Karpas-422 (cell line): ENCODE measurements around the gene SLC17A4. TPM values are rescaled to one million over a fixed set of nuclear protein-coding genes. Genes with fewer than 3 reads are reported as not detected.

Source experiments
- DNase-seq: peaks from one replicate; pipeline ENCODE4 v3.0.0-alpha.2; 2015
- H2AFZ ChIP-seq: fragments of 200-600 bp; sonication (generic); 2 replicates; pipeline ENCODE4 v1.6.1; 2014; ENCODE audit warnings: antibody characterized with exemption, low read length, mixed read lengths
- H3K27ac ChIP-seq: fragments of 200-600 bp; sonication (generic); 2 replicates; pipeline ENCODE4 v1.5.1; 2014; ENCODE audit warnings: mild to moderate bottlenecking, low read length, moderate library complexity
- H3K27me3 ChIP-seq: fragments of 200-600 bp; sonication (generic); 2 replicates; pipeline ENCODE4 v1.6.1; 2014; ENCODE audit warnings: low read length, mixed read lengths
- H3K36me3 ChIP-seq: fragments of 200-600 bp; sonication (generic); 2 replicates; pipeline ENCODE4 v1.6.1; 2014; ENCODE audit warnings: low read length, mixed read lengths; ENCODE audit not compliant: insufficient read depth
- H3K4me1 ChIP-seq: fragments of 200-600 bp; sonication (generic); 2 replicates; pipeline ENCODE4 v1.6.1; 2014; ENCODE audit warnings: mild to moderate bottlenecking, low read length, mixed read lengths
- H3K4me2 ChIP-seq: fragments of 200-600 bp; sonication (generic); 2 replicates; pipeline ENCODE4 v1.6.1; 2014; ENCODE audit warnings: low read length, low read depth, mild to moderate bottlenecking; ENCODE audit not compliant: poor library complexity, severe bottlenecking
- H3K4me3 ChIP-seq: fragments of 200-600 bp; sonication (generic); 2 replicates; pipeline ENCODE4 v1.5.1; 2014; ENCODE audit warnings: mild to moderate bottlenecking, antibody characterized with exemption, low read length, mixed read lengths
- H3K79me2 ChIP-seq: fragments of 200-600 bp; sonication (generic); 2 replicates; pipeline ENCODE4 v1.6.1; 2014; ENCODE audit warnings: mild to moderate bottlenecking, low read length, mixed read lengths
- H3K9ac ChIP-seq: fragments of 200-600 bp; sonication (generic); 2 replicates; pipeline ENCODE4 v1.6.0; 2014; ENCODE audit warnings: low read length
- H3K9me2 ChIP-seq: fragments of 200-600 bp; sonication (generic), shearing (Covaris generic); replicated peaks from 2 replicates; pipeline ENCODE4 v1.6.0; 2014; ENCODE audit warnings: mild to moderate bottlenecking, low read length, moderate library complexity; ENCODE audit not compliant: insufficient read depth
- H3K9me3 ChIP-seq: fragments of 300-700, 200-600 bp; sonication (generic); 2 replicates; pipeline ENCODE4 v1.6.1; 2014; ENCODE audit warnings: low read length, mixed read lengths
- H4K20me1 ChIP-seq: fragments of 200-600 bp; sonication (generic); 2 replicates; pipeline ENCODE4 v1.6.1; 2014; ENCODE audit warnings: mild to moderate bottlenecking, antibody characterized with exemption, low read length, low read depth; ENCODE audit not compliant: insufficient read depth
- total RNA-seq: library from RNA; depleted of rRNA; stranded (reverse); fragments of >200 nt; shearing (Covaris generic); gene quantifications from 2 replicates; pipeline ENCODE4 v1.2.3, GENCODE V29; 2014; ENCODE audit warnings: low replicate concordance

The SLC17A4 gene
- total RNA-seq, 1 experiment from 2014 or later, result not detected

DNA sequence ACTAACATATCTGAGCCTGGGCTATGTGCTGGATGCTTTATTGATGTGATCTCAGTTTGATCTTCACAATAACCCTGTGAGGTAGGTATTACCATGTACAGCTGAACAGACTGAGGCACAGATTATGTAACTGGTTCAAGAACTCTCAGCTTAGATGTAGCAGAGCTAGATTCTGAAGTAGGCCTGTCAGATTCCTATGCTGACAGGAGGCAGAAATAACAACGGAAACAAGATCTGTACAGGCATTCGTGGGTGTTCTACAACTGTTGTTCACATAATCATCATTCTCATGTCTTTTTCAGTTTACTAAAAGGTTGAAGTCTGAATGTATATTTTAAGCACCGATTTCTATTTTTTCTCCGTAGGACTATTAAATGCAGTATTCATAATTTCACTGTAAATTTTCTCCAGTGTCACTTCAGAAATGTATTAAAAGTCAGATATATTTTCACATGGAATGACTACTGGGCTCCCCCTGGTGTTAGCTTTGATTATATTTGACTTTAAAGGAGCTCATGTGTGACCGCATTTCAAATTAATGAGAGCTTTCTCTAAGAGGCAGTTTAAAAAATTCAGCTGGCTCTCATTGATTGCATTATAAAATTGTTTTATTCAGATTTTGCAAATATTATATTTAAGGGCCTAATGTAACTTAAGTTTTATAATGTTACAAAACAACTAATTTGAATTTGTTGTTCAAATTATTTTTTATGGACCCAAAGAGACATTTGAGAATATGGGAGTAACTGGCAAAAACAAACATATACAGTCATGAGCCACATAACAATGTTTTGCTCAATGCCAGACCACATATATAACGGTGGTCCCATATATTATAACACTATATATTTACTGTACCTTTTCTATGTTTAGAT is 36.4 kb upstream of the SLC17A4 start:
- no peaks in the 10 kb centered on the region for H3K4me1 ChIP-seq
- no peak overlapping the region for H2AFZ ChIP-seq
- no peaks in the 10 kb centered on the region for H4K20me1 ChIP-seq
- H3K27ac ChIP-seq, result no peak overlapping the region
- H3K9me3 ChIP-seq, result no peaks in the 10 kb centered on the region
- H3K9me2 ChIP-seq, result no peaks in the 10 kb centered on the region
- no peak overlapping the region for H3K4me2 ChIP-seq
- H3K27me3 ChIP-seq, result no peaks in the 10 kb centered on the region
- H3K9ac ChIP-seq, result no peak overlapping the region
- no peak overlapping the region for H3K4me3 ChIP-seq
- peak; percentile 74 for DNase-seq
- no peaks in the 10 kb centered on the region for H3K79me2 ChIP-seq
- H3K36me3 ChIP-seq, result no peaks in the 10 kb centered on the region

DNA sequence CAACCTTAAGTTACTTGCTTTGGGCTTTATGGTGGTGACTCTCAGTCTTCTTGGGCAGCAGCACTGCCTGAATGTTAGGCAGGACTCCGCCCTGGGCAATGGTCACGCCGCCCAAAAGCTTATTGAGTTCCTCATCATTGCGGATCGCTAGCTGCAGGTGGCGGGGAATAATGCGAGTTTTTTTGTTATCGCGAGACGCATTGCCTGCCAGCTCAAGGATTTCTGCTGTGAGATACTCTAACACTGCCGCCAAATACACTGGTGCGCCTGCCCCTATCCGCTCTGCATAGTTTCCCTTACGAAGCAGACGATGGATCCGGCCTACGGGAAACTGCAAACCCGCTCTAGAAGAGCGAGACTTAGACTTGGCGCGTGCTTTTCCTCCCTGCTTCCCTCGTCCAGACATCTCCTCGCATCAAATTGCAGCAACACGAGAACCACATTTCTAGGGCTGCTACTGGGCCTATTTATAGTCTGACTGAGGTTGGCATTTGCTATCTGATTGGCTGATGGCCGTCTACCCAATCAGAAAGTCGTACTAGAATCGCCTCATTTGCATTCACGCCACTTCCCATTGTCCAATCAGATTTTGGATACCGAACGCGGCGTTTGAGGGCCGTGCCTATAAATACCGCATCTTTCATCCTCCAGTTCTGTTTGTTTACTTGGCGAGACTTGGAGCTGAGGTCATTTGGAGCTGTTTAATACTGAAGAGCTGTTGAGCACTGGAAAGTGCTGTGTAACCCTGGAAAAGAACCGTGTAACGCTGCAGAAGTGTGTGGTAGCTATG is 28.2 kb upstream of the SLC17A4 start:
- H2AFZ ChIP-seq, result no peak overlapping the region
- DNase-seq, result no peak
- no peaks in the 10 kb centered on the region for H3K9me2 ChIP-seq
- no peaks in the 10 kb centered on the region for H3K36me3 ChIP-seq
- no peaks in the 10 kb centered on the region for H3K4me1 ChIP-seq
- H3K4me3 ChIP-seq, result no peak overlapping the region
- H3K9me3 ChIP-seq, result no peaks in the 10 kb centered on the region
- H3K9ac ChIP-seq, result no peak overlapping the region
- H3K27me3 ChIP-seq, result no peaks in the 10 kb centered on the region
- no peak overlapping the region for H3K4me2 ChIP-seq
- H3K79me2 ChIP-seq, result no peaks in the 10 kb centered on the region
- H4K20me1 ChIP-seq, result no peaks in the 10 kb centered on the region
- H3K27ac ChIP-seq, result no peak overlapping the region

DNA sequence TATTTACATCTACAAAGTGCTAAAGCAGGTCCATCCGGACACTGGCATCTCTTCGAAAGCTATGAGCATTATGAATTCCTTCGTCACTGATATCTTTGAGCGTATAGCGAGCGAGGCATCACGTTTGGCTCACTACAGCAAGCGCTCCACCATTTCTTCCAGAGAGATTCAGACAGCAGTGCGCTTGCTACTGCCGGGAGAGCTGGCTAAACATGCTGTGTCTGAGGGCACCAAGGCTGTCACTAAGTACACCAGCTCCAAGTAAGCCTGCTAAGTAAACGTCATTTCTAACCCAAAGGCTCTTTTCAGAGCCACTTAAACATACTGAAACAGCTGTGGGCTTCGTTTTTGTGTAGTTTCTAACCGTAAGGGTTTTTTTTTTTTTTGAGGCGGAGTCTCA is 27.5 kb upstream of the SLC17A4 start:
- H3K4me1 ChIP-seq, result no peaks in the 10 kb centered on the region
- H4K20me1 ChIP-seq, result no peaks in the 10 kb centered on the region
- H2AFZ ChIP-seq, result no peak overlapping the region
- H3K4me2 ChIP-seq, result no peak overlapping the region
- H3K27ac ChIP-seq, result no peak overlapping the region
- no peaks in the 10 kb centered on the region for H3K79me2 ChIP-seq
- no peaks in the 10 kb centered on the region for H3K9me2 ChIP-seq
- H3K27me3 ChIP-seq, result no peaks in the 10 kb centered on the region
- H3K9ac ChIP-seq, result no peak overlapping the region
- DNase-seq, result no peak
- no peak overlapping the region for H3K4me3 ChIP-seq
- no peaks in the 10 kb centered on the region for H3K9me3 ChIP-seq
- no peaks in the 10 kb centered on the region for H3K36me3 ChIP-seq

DNA sequence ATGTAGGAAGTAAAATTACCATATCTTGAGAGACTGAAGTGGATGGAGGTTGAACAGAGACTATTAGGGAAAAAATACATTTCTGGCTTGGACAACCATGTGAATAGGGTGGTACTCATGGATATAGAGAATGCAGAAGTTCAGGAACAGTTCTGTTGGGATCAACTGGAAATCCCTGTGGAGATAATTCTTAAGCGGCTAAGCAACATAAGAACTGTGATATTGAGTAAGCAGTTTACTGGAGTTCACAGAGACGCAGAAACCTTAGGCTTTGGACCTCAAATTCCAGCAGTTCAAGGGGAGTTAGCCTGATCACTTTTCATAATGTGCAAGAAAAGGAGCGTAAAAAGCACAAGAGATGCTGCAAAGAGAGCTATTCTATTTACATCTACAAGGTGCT is 23.6 kb upstream of the SLC17A4 start:
- Histone ChIP-seq H3K9ac (no peak overlapping the region), H3K27ac (no peak overlapping the region), H3K36me3 (no peaks in the 10 kb centered on the region), H3K9me2 (no peaks in the 10 kb centered on the region), H3K4me2 (no peak overlapping the region), H3K9me3 (no peaks in the 10 kb centered on the region), H3K4me1 (no peaks in the 10 kb centered on the region), H4K20me1 (no peaks in the 10 kb centered on the region), H3K79me2 (no peaks in the 10 kb centered on the region), H3K27me3 (no peaks in the 10 kb centered on the region), H2AFZ (no peak overlapping the region), H3K4me3 (no peak overlapping the region)
- DNase-seq, result no peak

DNA sequence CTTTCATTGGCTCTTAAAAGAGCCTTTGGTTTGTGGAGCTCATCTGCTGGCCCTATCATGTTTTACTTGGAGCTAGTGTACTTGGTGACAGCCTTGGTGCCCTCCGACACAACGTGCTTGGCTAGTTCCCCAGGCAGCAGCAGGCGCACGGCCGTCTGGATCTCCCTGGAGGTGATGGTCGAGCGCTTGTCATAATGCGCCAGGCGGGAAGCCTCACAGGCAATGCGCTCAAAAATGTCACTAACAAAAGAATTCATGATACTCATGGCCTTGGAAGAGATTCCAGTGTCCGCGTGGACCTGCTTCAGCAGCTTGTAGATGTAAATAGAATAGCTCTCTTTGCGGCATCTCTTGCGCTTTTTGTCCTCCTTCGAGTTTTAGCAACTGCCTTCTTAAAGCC is 22.8 kb upstream of the SLC17A4 start:
- Histone ChIP-seq H3K9me2 (no peaks in the 10 kb centered on the region), H3K79me2 (no peaks in the 10 kb centered on the region), H3K4me2 (no peak overlapping the region), H2AFZ (no peak overlapping the region), H3K27me3 (peaks cover under 1% of the 10 kb centered on the region; the same call in 1 of the 2 replicates), H3K4me3 (no peak overlapping the region), H3K9me3 (peaks cover 4% of the 10 kb centered on the region; the same call in 1 of the 2 replicates), H3K27ac (no peak overlapping the region), H3K9ac (no peak overlapping the region), H3K4me1 (no peaks in the 10 kb centered on the region), H3K36me3 (no peaks in the 10 kb centered on the region), H4K20me1 (no peaks in the 10 kb centered on the region)
- no peak for DNase-seq

DNA sequence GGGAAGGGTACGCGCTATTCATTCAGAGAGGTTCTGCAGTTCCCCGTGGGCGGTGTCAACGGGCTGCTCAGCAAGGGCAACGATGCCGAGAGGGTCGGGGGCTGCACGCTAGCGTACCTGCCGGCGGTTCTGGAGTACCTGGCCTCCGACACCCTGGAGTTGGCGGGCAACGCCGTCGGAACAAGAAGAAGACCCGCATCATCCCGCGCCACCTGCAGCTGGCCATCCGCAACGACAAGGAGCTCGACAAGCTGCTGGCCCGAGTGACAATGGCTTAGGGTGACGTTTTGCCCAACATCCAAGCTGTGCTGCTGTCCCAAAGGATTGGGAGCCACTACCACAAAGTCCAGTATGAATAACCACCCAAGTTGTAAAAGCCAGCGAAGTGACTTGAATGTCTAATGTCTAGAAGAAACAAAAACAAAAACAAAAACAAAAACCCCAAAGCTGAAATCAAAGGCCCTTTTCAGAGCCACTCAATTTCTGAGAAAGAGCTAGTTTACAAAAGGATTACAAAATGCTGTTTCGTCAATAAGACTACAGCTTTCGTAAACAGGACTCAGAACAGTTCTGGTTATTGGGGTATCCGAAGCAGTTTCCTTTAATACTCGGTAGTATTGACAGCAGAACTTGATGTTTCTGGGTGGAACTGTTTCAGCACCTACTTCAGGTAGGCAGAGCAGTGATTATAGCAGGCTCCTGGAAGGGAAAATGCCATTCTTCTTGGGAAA is 21.9 kb upstream of the SLC17A4 start:
- peaks cover 6% of the 10 kb centered on the region; the same call in 1 of the 2 replicates for H3K27me3 ChIP-seq
- H3K9me2 ChIP-seq, result no peaks in the 10 kb centered on the region
- no peaks in the 10 kb centered on the region for H3K4me1 ChIP-seq
- no peak overlapping the region for H2AFZ ChIP-seq
- H3K36me3 ChIP-seq, result no peaks in the 10 kb centered on the region
- H3K4me3 ChIP-seq, result no peak overlapping the region
- H3K4me2 ChIP-seq, result no peak overlapping the region
- no peak overlapping the region for H3K9ac ChIP-seq
- H4K20me1 ChIP-seq, result no peaks in the 10 kb centered on the region
- H3K27ac ChIP-seq, result no peak overlapping the region
- peaks cover 13% of the 10 kb centered on the region for H3K9me3 ChIP-seq
- DNase-seq, result no peak
- H3K79me2 ChIP-seq, result no peaks in the 10 kb centered on the region

DNA sequence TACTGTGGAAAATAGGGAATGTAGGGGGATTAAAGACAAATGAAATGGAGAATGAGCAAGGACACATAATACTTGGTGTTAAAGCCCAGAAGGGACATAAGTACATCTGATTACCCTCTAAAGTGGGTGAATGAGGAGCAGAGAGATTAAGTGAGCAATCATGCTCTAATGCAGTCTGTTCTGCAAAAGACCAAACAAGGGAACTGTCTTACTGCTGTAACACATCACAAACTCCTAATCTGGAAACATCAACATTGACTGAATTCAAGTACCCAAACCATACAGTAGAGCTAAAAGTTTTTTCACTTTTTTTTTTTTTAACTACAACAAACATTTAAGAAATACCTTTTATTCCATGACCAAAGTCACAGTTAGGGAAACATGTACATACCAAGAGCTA is 19.3 kb upstream of the SLC17A4 start:
- H3K9me3 ChIP-seq, result peaks cover 15% of the 10 kb centered on the region
- H3K27ac ChIP-seq, result no peak overlapping the region
- no peaks in the 10 kb centered on the region for H3K79me2 ChIP-seq
- H4K20me1 ChIP-seq, result no peaks in the 10 kb centered on the region
- no peaks in the 10 kb centered on the region for H3K4me1 ChIP-seq
- H3K9me2 ChIP-seq, result no peaks in the 10 kb centered on the region
- no peak overlapping the region for H3K9ac ChIP-seq
- peaks cover 6% of the 10 kb centered on the region; the same call in 1 of the 2 replicates for H3K27me3 ChIP-seq
- H3K4me3 ChIP-seq, result no peak overlapping the region
- no peak overlapping the region for H2AFZ ChIP-seq
- H3K36me3 ChIP-seq, result no peaks in the 10 kb centered on the region
- no peak for DNase-seq
- H3K4me2 ChIP-seq, result no peak overlapping the region

DNA sequence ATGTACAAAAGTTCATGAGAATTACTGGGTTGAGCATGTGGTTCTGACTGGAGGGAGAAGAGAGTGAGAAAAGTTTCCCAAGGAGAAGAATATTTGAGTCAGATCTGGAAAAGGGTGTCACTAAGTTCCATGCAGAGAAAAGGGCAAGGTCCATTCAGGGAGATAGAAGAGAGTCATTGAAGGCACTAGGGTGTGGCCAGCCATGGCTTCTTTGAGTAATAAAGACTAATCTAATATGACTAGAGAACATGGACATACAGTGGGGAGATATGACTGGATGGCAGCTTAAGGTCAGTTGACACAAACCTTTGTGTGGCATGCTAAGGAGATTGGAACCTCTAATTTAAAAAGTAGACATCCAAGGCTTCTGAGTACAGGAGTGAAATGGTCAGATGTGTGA is 10.7 kb upstream of the SLC17A4 start:
- Histone ChIP-seq H3K79me2 (no peaks in the 10 kb centered on the region), H3K27ac (no peak overlapping the region), H3K4me3 (no peak overlapping the region), H3K9me3 (peaks cover 4% of the 10 kb centered on the region), H3K4me2 (no peak overlapping the region), H3K9me2 (no peaks in the 10 kb centered on the region), H2AFZ (no peak overlapping the region), H3K27me3 (no peaks in the 10 kb centered on the region), H4K20me1 (no peaks in the 10 kb centered on the region), H3K36me3 (no peaks in the 10 kb centered on the region), H3K9ac (no peak overlapping the region), H3K4me1 (no peaks in the 10 kb centered on the region)
- no peak for DNase-seq
